Bone marrow (tissue), 2 donors: ENCODE data around the gene SPR.

ENCODE experiments used
- DNase-seq, 2 donors: peaks; one replicate each; lab custom pipeline; 2025; lab: John Stamatoyannopoulos, UW

SPR gene

DNA sequence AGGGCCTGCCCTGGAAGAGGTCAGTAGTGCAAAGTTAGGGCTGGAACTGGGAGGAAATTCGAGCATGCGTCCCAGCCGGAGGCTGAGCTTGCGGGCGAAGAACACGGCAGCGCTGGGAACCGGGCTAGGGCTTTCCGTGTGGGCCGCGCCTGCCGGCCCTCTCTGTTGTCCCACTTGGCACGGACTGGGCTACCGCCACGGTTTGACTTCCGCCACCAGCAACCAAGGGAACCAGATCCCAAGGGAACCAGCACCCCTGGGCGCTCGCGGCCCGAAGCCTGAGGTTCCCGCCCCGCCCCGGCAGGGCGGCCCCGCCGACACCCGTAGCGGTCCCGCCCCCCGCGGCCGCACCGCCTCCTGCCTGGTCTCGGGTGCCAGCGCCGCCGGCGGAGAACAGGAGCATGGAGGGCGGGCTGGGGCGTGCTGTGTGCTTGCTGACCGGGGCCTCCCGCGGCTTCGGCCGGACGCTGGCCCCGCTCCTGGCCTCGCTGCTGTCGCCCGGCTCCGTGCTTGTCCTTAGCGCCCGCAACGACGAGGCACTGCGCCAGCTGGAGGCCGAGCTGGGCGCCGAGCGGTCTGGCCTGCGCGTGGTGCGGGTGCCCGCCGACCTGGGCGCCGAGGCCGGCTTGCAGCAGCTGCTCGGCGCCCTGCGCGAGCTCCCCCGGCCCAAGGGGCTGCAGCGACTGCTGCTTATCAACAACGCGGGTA lies at the start of gene SPR:
Gene SPR, plus strand, starts transcription at position 377 of the 708 bp plus-strand sequence. Its CDS starts 25 bp downstream, at position 402.
- peak in 1 of 2 donors; percentile 62 for DNase-seq

DNA sequence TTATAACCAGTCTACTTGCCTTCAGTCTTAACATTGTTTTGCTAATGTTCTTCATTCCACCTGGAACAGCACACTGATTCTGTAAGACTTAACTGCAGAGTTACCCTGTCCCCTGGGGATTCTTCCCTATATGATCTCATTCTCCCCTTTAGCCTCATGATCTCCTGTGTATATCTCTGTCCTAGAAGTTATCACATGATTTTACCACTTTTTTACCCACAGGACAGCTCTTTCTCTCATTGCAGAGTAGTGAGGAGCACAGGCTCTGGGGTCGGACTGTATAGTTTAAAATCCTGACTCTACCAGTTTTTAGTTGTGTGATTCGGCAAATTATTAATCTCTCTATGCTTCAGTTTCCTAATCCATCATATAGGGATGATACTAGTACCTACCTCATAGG lies 47.1 kb upstream of the SPR start:
- DNase-seq: no peak

- DNase-seq: no peak
Measured at GRCh38 chr2:72841462-72842125, 45.6 kb upstream of the SPR start.

GRCh38 chr2:72843301-72843700 lies 43.9 kb upstream of the SPR start:
- no peak for DNase-seq

- DNase-seq: no peak
Measured at GRCh38 chr2:72846171-72847095, 40.8 kb upstream of the SPR start.

DNA sequence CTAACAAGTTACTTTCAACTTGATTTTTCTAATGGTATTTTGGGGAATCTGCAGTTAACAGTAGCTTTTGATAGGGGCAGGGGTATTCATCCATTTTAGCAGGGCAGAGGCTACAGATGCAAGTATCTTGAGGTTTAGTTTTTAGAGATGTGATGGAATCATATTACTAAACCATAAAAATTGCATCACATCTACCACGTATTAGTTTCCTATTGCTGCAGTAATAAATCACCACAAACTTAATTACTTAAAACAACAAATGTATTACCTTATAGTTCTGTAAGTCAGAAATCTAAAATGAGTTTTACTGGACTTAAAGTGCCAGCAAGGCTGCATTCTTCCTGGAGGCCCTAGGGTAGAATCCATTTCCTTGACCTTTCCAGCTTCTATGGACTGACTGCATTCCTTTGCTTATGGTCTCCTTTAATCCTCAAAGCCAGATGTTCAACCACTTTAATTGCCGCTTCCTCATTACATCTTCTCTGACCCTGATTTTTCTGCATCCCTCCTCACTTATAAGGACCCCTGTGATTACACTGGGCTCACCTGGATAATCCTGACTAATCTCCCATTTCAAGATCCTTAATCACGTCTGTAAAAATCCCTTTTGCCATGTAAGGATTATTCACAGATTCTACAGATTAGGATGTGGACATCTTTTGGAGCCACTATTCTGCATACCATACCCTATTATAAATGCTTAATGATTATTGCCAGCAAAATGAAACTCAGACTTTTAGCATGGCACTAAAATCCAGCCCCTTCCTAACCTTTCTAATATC lies 39.5 kb upstream of the SPR start:
- DNase-seq: no peak

- DNase-seq: no peak
Measured at GRCh38 chr2:72848436-72849137, 38.6 kb upstream of the SPR start.

DNA sequence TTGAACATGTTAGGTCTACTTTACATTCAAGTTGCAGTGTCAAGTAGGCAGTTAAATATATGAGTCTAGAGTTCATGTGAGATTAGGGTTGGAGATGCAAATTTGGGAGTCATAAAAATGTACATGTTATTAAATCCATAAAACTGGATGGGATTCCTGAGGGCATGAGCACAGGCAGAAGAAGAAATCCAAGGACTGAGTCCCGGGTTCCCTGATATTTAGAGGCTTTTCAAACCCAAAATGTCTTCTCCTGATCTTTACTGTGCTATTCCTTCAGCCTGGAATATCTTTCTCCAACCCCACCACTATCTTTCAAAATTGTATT lies 38.1 kb upstream of the SPR start:
- no peak for DNase-seq

GRCh38 chr2:72851333-72851732 lies 35.9 kb upstream of the SPR start:
- DNase-seq: no peak

- peak in 1 of 2 donors; percentile 6 for DNase-seq
Measured at GRCh38 chr2:72859831-72860262, 27.4 kb upstream of the SPR start.

- DNase-seq: peak; percentile 63 to 70
Measured at GRCh38 chr2:72862239-72862988, 24.8 kb upstream of the SPR start.

- DNase-seq: no peak
Measured at GRCh38 chr2:72863046-72863445, 24.2 kb upstream of the SPR start.

GRCh38 chr2:72864500-72864899 lies 22.7 kb upstream of the SPR start:
- no peak for DNase-seq

DNA sequence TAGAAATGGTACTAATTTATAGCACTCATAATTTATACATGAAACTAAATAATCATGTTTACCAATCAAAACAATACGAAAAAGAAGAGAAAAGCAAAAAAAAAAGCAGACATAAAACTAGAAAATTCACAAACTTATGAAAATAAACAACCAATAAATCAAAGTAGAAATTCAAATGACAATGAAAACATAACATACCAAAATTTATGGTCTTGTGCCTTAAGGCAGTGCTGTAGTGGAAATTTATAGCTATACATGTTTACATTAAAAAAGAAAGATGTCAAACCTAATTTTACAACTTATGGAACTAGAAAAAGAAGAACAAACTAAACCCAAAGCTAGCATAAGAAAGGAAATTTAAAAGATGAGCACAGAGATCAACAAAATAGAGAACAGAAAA lies 16.1 kb upstream of the SPR start:
- DNase-seq: no peak

DNA sequence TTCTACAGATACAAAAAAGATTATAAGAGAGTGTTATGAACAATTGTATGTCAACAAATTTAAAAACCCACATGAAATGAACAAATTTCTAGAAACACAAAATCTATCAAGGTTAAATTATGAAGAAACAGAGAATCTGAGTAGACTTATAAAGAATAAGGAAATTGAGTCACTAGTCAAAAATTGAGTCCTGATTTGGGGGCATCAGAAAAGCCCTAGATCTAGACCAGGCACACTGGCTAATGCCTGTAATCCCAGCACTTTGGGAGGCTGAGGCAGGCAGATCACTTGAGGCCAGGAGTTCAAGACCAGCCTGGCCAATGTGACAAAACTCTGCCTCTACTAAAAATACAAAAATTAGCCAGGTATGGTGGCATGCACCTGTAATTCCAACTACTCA lies 15.3 kb upstream of the SPR start:
- DNase-seq: no peak

GRCh38 chr2:72883356-72883962 lies 3.7 kb upstream of the SPR start:
- no peak for DNase-seq

DNA sequence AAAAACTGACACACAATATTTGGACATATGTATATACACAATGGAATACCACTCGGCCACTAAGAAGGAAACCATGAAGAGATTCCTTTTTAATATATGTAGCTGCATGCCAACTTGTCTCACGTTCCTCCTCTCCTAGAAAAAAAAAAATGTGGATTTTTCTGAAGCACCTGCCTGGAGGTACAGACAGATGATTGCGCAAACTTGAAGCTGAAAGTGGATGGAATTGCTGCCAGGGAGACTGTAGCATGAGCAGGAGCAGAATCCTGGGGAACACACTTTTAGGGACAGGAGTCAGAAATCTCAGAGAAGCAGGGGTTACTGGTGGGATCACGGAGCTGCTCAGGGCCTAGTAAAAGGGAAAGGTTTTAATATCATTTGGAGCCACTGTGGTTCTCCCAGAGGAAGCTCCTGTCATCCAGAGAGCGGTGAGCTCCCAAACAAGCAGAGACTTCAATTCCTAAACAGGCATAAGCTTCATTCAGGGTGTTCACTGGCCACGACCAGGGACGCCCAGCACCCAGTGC lies 640 bp upstream of the SPR start:
- DNase-seq: no peak

GRCh38 chr2:72887740-72888437 lies 681 bp downstream of the SPR start:
- peak; percentile 20 to 62 for DNase-seq
